Measurements from ENCODE around the gene NT5E.

The NT5E gene

DNA sequence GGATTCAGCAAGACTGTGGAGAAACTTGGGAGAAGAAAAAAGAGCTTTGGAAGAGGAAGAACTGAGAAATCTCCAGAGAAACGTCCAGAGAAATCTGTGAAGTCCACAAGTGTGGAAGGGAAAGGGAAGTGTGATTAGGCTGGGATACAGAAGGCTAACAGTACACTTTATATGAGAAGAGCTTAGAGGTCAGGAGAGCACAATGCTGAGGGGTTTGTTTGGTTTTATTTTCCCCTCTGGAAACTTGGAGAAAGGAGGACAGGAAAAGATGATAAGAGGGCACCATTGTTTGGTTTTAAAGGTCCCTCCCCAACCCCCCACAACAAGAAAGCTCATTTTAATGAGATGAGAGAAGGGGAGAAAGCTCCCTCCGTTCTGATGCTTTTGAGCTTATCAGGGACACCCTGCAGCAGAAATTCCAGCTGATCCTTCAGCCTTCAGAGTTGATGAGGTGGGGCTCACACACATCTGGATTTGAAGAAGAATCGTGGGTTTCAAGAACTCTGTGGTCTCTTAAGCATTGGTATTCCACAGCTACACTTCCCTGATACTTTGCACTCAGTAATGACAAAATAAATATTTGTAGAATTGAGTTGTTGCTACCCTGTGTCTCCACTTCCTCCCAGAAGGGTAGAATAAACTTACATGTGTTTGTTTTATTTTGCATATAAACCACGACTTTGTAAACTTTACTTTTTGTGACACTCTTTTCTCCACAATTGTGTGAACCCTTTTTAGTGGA, 1.9 kb downstream of the NT5E start:
- H3K4me3 ChIP-seq (ENCODE audit: low read length), result peak overlapping the region; percentile 97
- H3K4me1 ChIP-seq (ENCODE audit: control insufficient read depth, insufficient read depth, low read length), result peaks cover 52% of the 10 kb centered on the region
- no peaks in the 10 kb centered on the region for H3K9me3 ChIP-seq (replicated peaks; ENCODE audit: low read length)
- H3K36me3 ChIP-seq (ENCODE audit: insufficient read depth, low read length), result peaks cover 70% of the 10 kb centered on the region
- peak overlapping the region; percentile 80 for H3K4me2 ChIP-seq (ENCODE audit: low read length)
- peak overlapping the region; percentile 99 for H3K9ac ChIP-seq (ENCODE audit: low read depth, low read length)
- H3K27me3 ChIP-seq (ENCODE audit: control insufficient read depth, insufficient read depth, low read length), result no peaks in the 10 kb centered on the region

DNA sequence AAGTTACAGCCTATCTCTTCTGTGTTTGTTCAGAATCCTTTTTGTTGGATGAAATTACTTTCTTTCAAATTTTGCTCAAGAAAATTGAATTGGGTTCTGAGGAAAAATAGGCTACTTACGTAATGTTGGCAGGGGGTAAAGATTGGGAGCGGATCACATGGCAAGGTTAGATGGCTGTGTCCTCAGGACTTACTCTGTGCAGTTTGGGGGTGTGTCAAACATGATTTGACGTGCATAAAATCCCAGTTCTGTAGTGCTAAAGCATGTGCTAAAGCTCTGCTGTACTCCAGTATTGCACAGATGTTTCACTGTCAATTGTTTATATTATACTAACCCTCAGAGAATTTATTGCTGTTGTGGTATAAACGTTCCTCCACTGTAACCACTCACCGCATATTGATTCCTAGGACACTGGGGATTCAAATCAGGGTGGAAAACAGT, 2.6 kb downstream of the NT5E start:
- Histone ChIP-seq H3K36me3 (ENCODE audit: insufficient read depth, low read length) (peaks cover 72% of the 10 kb centered on the region), H3K27me3 (ENCODE audit: control insufficient read depth, insufficient read depth, low read length) (no peaks in the 10 kb centered on the region), H3K9me3 (replicated peaks; ENCODE audit: low read length) (no peaks in the 10 kb centered on the region), H3K4me1 (ENCODE audit: control insufficient read depth, insufficient read depth, low read length) (peaks cover 59% of the 10 kb centered on the region), H3K4me3 (ENCODE audit: low read length) (peak overlapping the region; percentile 97), H3K9ac (ENCODE audit: low read depth, low read length) (peak overlapping the region; percentile 99), H3K4me2 (ENCODE audit: low read length) (peak overlapping the region; percentile 80)

DNA sequence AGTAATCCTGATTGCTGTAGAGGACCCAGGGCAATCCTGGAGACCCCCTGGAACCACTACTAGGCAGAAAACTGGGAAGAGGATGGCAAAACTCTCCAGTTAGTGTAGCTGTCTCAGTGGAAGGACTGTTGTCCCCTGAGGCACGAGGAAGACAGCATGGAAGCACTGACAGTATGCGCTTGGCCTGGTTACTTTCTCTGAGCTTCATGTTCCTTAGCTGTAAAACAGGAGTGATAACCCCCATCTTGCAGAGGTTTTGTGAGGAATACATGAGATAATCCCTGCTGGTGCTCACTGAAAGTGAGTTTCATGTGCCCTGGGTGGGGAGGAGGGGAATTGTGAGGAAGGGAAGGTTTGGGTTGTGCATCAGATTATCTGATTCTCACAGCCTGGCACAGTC, 3.2 kb downstream of the NT5E start:
- Histone ChIP-seq H3K9ac (ENCODE audit: low read depth, low read length) (peak overlapping the region; percentile 99), H3K36me3 (ENCODE audit: insufficient read depth, low read length) (peaks cover 77% of the 10 kb centered on the region), H3K27me3 (ENCODE audit: control insufficient read depth, insufficient read depth, low read length) (no peaks in the 10 kb centered on the region), H3K9me3 (replicated peaks; ENCODE audit: low read length) (no peaks in the 10 kb centered on the region), H3K4me2 (ENCODE audit: low read length) (peak overlapping the region; percentile 80), H3K4me1 (ENCODE audit: control insufficient read depth, insufficient read depth, low read length) (peaks cover 59% of the 10 kb centered on the region), H3K4me3 (ENCODE audit: low read length) (peak overlapping the region; percentile 97)

DNA sequence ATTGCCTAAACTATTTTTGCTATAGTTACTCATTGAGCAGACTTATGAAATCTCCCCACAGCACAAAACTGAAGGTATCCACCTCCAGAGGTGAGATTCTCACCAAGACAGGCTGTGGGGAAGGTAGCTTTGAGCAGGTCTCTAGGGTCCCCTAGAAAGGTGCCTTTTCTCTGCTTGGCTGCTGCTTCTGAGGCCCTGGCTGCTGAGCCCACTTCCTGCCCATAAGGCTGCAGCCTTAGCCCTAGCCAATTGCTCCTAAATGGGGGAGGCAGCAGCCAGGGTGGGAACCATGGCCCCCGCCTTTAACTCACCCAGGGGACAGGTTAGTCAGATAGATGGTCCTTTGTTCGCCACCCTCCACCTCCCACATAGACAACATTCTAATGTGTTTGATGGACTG, 3.6 kb downstream of the NT5E start:
- Histone ChIP-seq H3K9me3 (replicated peaks; ENCODE audit: low read length) (no peaks in the 10 kb centered on the region), H3K9ac (ENCODE audit: low read depth, low read length) (peak overlapping the region; percentile 99), H3K36me3 (ENCODE audit: insufficient read depth, low read length) (peaks cover 77% of the 10 kb centered on the region), H3K4me2 (ENCODE audit: low read length) (peak overlapping the region; percentile 80), H3K27me3 (ENCODE audit: control insufficient read depth, insufficient read depth, low read length) (no peaks in the 10 kb centered on the region), H3K4me1 (ENCODE audit: control insufficient read depth, insufficient read depth, low read length) (peaks cover 60% of the 10 kb centered on the region), H3K4me3 (ENCODE audit: low read length) (peak overlapping the region; percentile 97)

DNA sequence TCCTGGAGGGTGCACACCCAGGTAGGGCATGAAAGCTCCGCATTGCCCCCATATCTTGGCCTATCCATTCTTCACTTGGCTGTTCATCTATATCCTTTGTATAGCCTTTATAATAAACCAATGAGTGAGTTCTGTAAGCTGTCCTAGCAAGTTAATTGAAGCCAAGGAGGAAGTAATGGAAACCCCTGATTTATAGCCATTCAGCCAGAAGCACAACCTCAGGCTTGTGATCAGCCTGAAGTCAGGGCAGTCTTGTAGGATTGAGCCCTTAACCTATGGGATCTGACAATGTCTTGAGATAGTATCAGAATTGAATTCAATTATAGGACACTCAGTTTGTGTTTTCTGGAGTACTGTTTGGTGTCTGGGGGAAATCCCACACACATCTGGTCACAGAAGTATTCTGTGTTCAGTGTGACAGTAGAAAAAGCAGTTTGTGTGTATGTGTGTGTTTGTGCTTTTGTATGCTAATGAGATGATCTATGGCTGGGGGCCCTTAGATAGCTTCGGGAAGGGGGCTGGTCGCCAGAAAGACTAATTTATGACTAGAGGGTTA, 5.7 kb downstream of the NT5E start:
- peaks cover 78% of the 10 kb centered on the region for H3K4me1 ChIP-seq (ENCODE audit: control insufficient read depth, insufficient read depth, low read length)
- no peaks in the 10 kb centered on the region for H3K9me3 ChIP-seq (replicated peaks; ENCODE audit: low read length)
- peaks cover 77% of the 10 kb centered on the region for H3K36me3 ChIP-seq (ENCODE audit: insufficient read depth, low read length)
- H3K4me2 ChIP-seq (ENCODE audit: low read length), result peak overlapping the region; percentile 80
- H3K4me3 ChIP-seq (ENCODE audit: low read length), result peak overlapping the region; percentile 14
- no peaks in the 10 kb centered on the region for H3K27me3 ChIP-seq (ENCODE audit: control insufficient read depth, insufficient read depth, low read length)
- no peak overlapping the region for H3K9ac ChIP-seq (ENCODE audit: low read depth, low read length)

DNA sequence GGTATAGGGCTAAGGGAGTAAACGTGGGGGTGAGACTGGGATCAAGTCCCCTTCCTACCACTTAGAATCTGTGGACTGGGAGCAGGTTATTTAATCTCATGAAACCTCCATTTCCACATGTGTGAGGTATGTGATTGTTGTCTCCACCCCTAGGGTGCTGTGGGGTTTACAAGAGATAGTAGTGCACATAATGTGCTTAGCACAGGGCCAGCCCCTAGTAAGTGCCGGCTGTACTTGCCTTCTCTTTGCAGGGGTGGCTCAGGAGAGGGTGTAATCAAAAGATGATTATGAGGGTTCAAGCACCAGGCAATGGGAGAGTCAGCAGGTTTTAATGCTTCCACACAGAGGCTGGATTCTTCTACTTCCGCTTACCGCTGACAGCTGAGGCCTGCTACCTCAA, 6.9 kb downstream of the NT5E start:
- H3K9me3 ChIP-seq (replicated peaks; ENCODE audit: low read length), result no peaks in the 10 kb centered on the region
- H3K4me1 ChIP-seq (ENCODE audit: control insufficient read depth, insufficient read depth, low read length), result peaks cover 90% of the 10 kb centered on the region
- no peaks in the 10 kb centered on the region for H3K27me3 ChIP-seq (ENCODE audit: control insufficient read depth, insufficient read depth, low read length)
- H3K4me3 ChIP-seq (ENCODE audit: low read length), result peak overlapping the region; percentile 14
- H3K9ac ChIP-seq (ENCODE audit: low read depth, low read length), result peak overlapping the region; percentile 80
- H3K4me2 ChIP-seq (ENCODE audit: low read length), result peak overlapping the region; percentile 80
- peaks cover 73% of the 10 kb centered on the region for H3K36me3 ChIP-seq (ENCODE audit: insufficient read depth, low read length)

DNA sequence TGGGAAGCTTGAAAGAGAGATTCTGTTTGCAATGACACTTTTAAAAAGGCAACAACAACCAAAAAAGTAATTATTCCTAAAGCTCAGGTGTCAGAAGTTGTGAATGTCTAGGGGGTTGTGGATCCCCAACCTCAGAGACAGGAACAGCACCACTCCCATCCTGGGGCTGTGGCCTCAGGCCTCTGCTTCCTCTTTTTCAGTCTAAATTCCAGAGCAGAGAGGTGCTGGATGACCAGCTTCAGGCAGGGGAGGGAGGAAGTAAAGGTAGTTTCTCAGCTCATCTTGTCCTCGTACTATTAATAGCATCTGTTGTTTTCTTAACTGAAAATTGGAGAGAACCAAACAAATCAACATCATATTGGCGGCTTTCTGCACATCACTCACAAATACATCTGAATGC, 8.3 kb downstream of the NT5E start:
- Histone ChIP-seq H3K4me1 (ENCODE audit: control insufficient read depth, insufficient read depth, low read length) (peaks cover 98% of the 10 kb centered on the region), H3K36me3 (ENCODE audit: insufficient read depth, low read length) (peaks cover 69% of the 10 kb centered on the region), H3K4me3 (ENCODE audit: low read length) (peak overlapping the region; percentile 20), H3K9ac (ENCODE audit: low read depth, low read length) (peak overlapping the region; percentile 80), H3K4me2 (ENCODE audit: low read length) (peak overlapping the region; percentile 80), H3K27me3 (ENCODE audit: control insufficient read depth, insufficient read depth, low read length) (no peaks in the 10 kb centered on the region), H3K9me3 (replicated peaks; ENCODE audit: low read length) (no peaks in the 10 kb centered on the region)

DNA sequence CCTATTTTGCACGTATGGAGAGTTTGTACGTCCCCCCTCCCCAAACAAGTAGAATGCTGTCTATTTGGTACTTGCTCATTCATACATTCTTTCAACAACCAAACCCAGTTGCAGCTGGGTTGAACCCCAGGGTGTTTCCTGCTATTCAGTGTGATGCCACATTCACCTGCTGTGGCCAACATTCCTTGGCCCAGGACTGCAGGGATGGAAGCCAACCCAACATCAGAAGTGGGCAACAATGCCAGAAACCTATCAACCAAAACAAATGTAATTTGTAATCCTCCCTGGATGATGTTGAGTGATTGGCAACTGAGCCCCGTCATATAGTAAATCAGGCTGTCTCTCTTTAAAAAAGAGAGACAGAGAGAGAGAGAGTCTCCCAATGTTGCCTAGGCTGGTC, 8.9 kb downstream of the NT5E start:
- Histone ChIP-seq H3K4me3 (ENCODE audit: low read length) (peak overlapping the region; percentile 20), H3K4me1 (ENCODE audit: control insufficient read depth, insufficient read depth, low read length) (peaks cover 98% of the 10 kb centered on the region), H3K27me3 (ENCODE audit: control insufficient read depth, insufficient read depth, low read length) (no peaks in the 10 kb centered on the region), H3K9me3 (replicated peaks; ENCODE audit: low read length) (no peaks in the 10 kb centered on the region), H3K4me2 (ENCODE audit: low read length) (peak overlapping the region; percentile 80), H3K9ac (ENCODE audit: low read depth, low read length) (peak overlapping the region; percentile 80), H3K36me3 (ENCODE audit: insufficient read depth, low read length) (peaks cover 63% of the 10 kb centered on the region)

DNA sequence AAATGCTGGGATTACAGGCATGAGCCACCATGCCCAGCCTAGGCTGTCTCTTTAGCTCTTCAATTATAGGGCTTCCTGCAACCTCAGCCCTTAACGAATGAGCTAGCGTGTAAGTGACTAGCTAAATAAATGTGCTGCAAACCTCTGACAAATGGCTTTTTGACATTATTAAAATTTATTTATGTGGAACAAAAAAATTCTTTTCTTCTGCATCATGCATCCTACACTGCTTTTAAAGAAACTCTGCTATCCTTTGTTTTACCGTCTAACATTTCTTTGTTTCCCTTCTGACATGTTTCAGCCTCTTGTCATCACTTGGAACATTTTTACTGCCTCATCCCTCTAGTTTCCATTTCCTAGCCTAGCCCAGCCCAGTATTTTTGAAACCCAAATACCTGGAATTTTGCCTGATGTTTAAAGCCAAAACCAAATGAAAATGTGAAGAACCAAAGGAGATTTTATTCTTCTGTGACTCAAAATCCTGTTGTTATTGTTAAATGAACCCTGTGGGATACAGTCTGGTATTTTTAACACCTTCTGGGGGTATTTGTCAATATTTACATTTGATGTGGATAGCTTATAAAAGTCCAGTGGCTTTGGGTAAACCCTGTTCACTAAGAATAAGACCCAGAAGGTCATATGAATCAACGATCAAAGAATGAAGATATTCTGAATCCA, 9.5 kb downstream of the NT5E start:
- H3K27me3 ChIP-seq (ENCODE audit: control insufficient read depth, insufficient read depth, low read length), result no peaks in the 10 kb centered on the region
- H3K9ac ChIP-seq (ENCODE audit: low read depth, low read length), result peak overlapping the region; percentile 80
- H3K4me1 ChIP-seq (ENCODE audit: control insufficient read depth, insufficient read depth, low read length), result peaks cover 95% of the 10 kb centered on the region
- peak overlapping the region; percentile 20 for H3K4me3 ChIP-seq (ENCODE audit: low read length)
- peak overlapping the region; percentile 80 for H3K4me2 ChIP-seq (ENCODE audit: low read length)
- peaks cover 58% of the 10 kb centered on the region for H3K36me3 ChIP-seq (ENCODE audit: insufficient read depth, low read length)
- H3K9me3 ChIP-seq (replicated peaks; ENCODE audit: low read length), result no peaks in the 10 kb centered on the region

DNA sequence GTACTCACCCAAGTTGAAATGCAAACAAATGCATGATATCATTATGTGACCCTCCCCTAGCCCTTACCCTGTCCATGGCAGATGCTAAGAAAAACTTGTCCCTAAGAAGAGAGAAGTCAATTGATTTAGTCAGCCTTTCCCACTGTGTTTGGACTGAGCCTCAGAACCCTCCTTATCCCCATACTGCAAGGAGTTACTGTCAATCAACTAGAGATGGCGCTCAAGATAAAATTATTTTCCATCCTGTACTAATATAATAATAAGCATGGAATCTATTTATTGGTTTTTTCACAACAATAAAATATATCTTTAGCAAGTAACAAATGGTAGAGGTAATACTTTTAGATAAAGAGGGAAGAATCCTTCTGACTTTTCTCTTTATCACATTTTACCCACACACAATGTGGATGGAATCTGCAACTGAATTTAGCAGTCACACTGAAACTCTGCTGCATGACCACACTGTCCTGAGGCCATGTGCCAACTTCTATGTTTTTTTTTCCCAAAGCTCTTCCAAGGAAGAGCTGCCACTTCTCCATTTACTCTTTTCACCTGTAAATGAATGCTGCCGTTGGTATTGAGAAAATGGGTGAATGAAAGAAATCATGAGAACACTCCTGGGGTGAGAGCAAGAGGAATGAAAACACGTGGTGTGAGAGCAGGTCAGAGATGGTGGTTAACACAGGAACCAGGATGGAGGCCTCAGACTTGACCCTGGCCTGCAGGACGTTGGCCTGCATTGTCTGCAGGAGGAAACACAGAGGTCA, 10.5 kb downstream of the NT5E start:
- H3K36me3 ChIP-seq (ENCODE audit: insufficient read depth, low read length), result peaks cover 49% of the 10 kb centered on the region
- H3K4me2 ChIP-seq (ENCODE audit: low read length), result peak overlapping the region; percentile 50
- peaks cover 95% of the 10 kb centered on the region for H3K4me1 ChIP-seq (ENCODE audit: control insufficient read depth, insufficient read depth, low read length)
- H3K9ac ChIP-seq (ENCODE audit: low read depth, low read length), result peak overlapping the region; percentile 80
- no peaks in the 10 kb centered on the region for H3K27me3 ChIP-seq (ENCODE audit: control insufficient read depth, insufficient read depth, low read length)
- H3K4me3 ChIP-seq (ENCODE audit: low read length), result no peak overlapping the region
- H3K9me3 ChIP-seq (replicated peaks; ENCODE audit: low read length), result no peaks in the 10 kb centered on the region

Measured in skeletal muscle satellite cell (primary cell).